ENCODE data around the gene NET1. TPM values are rescaled to one million over a fixed set of nuclear protein-coding genes. Genes with fewer than 3 reads are reported as not detected.

Gene NET1
- total and polyA plus RNA-seq, 2 donors (not counting 3 experiments of a cell fraction or from before 2014, with no cell fraction given) = 14.4 to 46.3 TPM

DNA sequence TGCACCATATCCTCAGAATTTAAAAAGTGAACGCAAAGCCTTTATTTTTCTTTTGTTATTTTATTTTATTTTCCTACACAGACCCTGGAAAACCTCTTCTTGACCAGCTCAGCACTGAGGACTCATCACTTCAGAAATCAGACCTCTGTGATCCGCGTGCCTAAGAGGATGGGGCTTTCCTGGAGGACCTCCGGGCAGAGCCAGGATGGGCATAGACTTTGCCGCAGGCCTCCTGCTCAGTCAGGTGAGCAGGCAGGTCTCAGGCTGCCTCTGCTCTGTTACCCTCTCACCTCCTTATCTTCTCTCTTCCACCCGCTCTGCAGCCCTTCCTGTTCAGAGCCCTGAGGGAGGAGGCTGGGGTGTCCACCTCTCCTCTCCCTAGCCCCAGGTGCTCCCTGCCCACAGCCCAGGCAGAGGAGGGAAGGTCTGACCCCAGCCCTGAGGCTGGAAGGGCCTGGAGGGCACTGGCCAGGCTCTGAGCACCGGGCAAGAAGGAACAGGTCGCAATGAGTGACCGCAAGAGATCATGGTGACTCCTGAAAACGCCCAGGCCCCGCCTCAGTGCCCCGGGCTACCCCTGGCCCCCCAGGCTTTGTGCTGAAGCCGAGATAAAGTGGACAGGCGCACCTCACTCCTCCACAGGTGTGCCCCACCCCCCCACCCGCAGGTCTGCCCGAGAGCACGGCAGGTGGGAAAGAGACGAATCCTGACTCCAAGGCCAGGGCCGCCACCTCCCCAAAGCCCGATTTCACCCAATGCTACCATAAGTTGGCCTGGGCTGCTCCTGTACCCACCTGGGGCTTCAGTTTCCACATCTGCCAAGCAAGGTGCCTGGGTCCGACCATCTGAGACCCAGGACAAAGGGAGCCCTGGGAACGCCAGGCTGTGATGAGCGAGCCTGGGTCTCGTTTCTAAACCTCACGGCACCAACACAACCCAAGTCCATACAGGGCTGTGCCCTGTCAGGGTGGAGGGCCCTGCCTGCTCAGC, 84.2 kb downstream of the NET1 start:
- Histone ChIP-seq H3K9me1 (replicated peaks; ENCODE audit: control insufficient read depth, extremely low read depth, insufficient read depth, low read length) (no peaks in the 10 kb centered on the region), H3K4me1 (ENCODE audit: control insufficient read depth, extremely low read depth, insufficient read depth, low read length) (no peaks in the 10 kb centered on the region), H4K20me1 (replicated peaks; ENCODE audit: control insufficient read depth, extremely low read depth, insufficient read depth, low read length) (no peaks in the 10 kb centered on the region), H3K9me3 (replicated peaks; ENCODE audit: control insufficient read depth, insufficient read depth, low read length) (no peaks in the 10 kb centered on the region), H3K36me3 (ENCODE audit: control insufficient read depth in 2 of 2, extremely low read depth in 1 of 2, insufficient read depth in 2 of 2, low read length in 2 of 2) (no peaks in the 10 kb centered on the region), H3K27me3 (ENCODE audit: control insufficient read depth in 2 of 2, insufficient read depth in 2 of 2, low read length in 2 of 2) (peaks cover 0 to 2% of the 10 kb centered on the region in 2 experiments), H3K9ac (replicated peaks; ENCODE audit: extremely low read depth, insufficient read depth, low read length) (no peak overlapping the region), H3K4me3 (replicated peaks in 1 of 3; ENCODE audit: insufficient read depth in 1 of 3, low read depth in 1 of 3, low read length in 3 of 3) (no peak overlapping the region), H3K27ac (ENCODE audit: insufficient read depth, low read depth, low read length) (no peak overlapping the region), H3K79me2 (ENCODE audit: control insufficient read depth, insufficient read depth, low read length) (no peaks in the 10 kb centered on the region), H2AFZ (ENCODE audit: low read depth, low read length) (no peak overlapping the region), H3K4me2 (ENCODE audit: insufficient read depth, low read length) (no peak overlapping the region)
- dilution Hi-C loops (cut with MboI; ENCODE audit: extremely low pct_ligation_motif_present, low sequenced_read_pairs) (no loop called here), intact Hi-C loops (cut with micrococcal nuclease) (no loop called here)
- ChIA-PET CTCF (interaction anchor here (1.3 kb wide), 1 partner anchor 12 kb away, joined by 3 read pairs; no protein-coding TSS in a partner anchor), POLR2A (no interaction called here)
- TF ChIP-seq CTCF (IDR thresholded peaks at IDR 0.05; ENCODE audit: extremely low read depth in 1 of 2, insufficient read depth in 1 of 2, low read depth in 1 of 2, low read length in 2 of 2) = no peak
- TF ChIP-seq POLR2A (IDR thresholded peaks at IDR 0.05; ENCODE audit: low read depth, low read length) = no peak
- no peak for TF ChIP-seq FOS (IDR thresholded peaks at IDR 0.05; ENCODE audit: borderline replicate concordance, insufficient read depth, low read length)
- TF ChIP-seq, protein P1, sequence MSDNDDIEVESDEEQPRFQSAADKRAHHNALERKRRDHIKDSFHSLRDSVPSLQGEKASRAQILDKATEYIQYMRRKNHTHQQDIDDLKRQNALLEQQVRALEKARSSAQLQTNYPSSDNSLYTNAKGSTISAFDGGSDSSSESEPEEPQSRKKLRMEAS (IDR thresholded peaks at IDR 0.05; ENCODE audit: insufficient read depth, insufficient read length) = no peak
- no peak for TF ChIP-seq MYC (IDR thresholded peaks at IDR 0.05; ENCODE audit: low read depth, low read length)
- TF ChIP-seq JUN (IDR thresholded peaks at IDR 0.05; ENCODE audit: borderline replicate concordance, insufficient read depth, insufficient read length, low read depth) = no peak
- TF ChIP-seq GATA2 (IDR thresholded peaks at IDR 0.05; ENCODE audit: insufficient read depth, insufficient read length, low read depth, low read length) = no peak
- no peak for TF ChIP-seq POLR2AphosphoS5 (IDR thresholded peaks at IDR 0.05; ENCODE audit: insufficient read depth, low read depth, low read length)
- no peak for TF ChIP-seq EZH2 (IDR thresholded peaks at IDR 0.05; ENCODE audit: borderline replicate concordance, low read depth, low read length, severe bottlenecking)
- no TSS peak for BruUV-seq (replicated peaks)
- FAIRE-seq (no peak), DNase-seq (ENCODE audit: low read depth, low spot score) (no peak)
